ENCODE data around the gene ALOX15.

DNA sequence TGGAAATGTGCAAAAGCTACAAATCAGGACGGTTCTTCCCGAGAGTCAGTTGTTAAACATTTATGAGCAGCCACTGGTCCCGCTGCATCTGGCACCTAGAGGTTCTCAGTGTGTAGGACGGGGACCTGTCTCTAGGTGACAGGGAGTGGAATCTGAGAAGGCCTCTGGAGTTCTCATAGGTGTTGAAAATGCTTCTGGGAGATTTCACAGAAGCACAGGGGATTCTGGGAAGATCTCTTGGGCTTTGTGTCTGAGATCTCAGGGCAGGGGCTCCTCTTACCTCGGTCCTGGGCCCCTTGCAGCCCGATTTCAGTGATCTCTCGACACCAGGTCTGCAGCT, 8.9 kb downstream of the ALOX15 start:
- no peak for TF ChIP-seq ZNF274 (IDR thresholded peaks at IDR 0.05; ENCODE audit: low read depth, low read length)
- TF ChIP-seq YY1 (IDR thresholded peaks at IDR 0.05; ENCODE audit: insufficient read depth, insufficient read length), result no peak
- no peak for TF ChIP-seq SUZ12 (IDR thresholded peaks at IDR 0.05; ENCODE audit: extremely low read depth, insufficient read depth, insufficient read length)
